NCI-H2196 (cell line): ENCODE results near the gene LHX4.

Experiments used
- DNase-seq: peaks from one replicate; lab custom pipeline; 2025; ENCODE audit not compliant: unreplicated experiment; lab: John Stamatoyannopoulos, UW

LHX4 gene

GRCh38 chr1:180229483-180230415 is at the start of gene LHX4:
Gene LHX4 (plus strand): TSS chr1:180230264. CDS start chr1:180230530, 266 bp downstream.
- peak; percentile 66 for DNase-seq

- peak; percentile 54 for DNase-seq
Measured at GRCh38 chr1:180181048-180181447, 49.0 kb upstream of the LHX4 start.

- DNase-seq = no peak
Measured at GRCh38 chr1:180181996-180182642, 47.9 kb upstream of the LHX4 start.

- DNase-seq = no peak
Measured at GRCh38 chr1:180182643-180183311, 47.3 kb upstream of the LHX4 start.

- DNase-seq = no peak
Measured at GRCh38 chr1:180183426-180183825, 46.6 kb upstream of the LHX4 start.

- DNase-seq = no peak
Measured at GRCh38 chr1:180184041-180184440, 46.0 kb upstream of the LHX4 start.

GRCh38 chr1:180185281-180185680 is 44.8 kb upstream of the LHX4 start:
- DNase-seq = no peak

GRCh38 chr1:180185971-180186645 is 44.0 kb upstream of the LHX4 start:
- DNase-seq = no peak

GRCh38 chr1:180186831-180187230 is 43.2 kb upstream of the LHX4 start:
- no peak for DNase-seq

GRCh38 chr1:180187626-180188025 is 42.4 kb upstream of the LHX4 start:
- DNase-seq = no peak

- DNase-seq = peak; percentile 75
Measured at GRCh38 chr1:180188091-180188506, 42.0 kb upstream of the LHX4 start.

GRCh38 chr1:180188684-180189175 is 41.3 kb upstream of the LHX4 start:
- DNase-seq = no peak

GRCh38 chr1:180190091-180190490 is 40.0 kb upstream of the LHX4 start:
- no peak for DNase-seq

- no peak for DNase-seq
Measured at GRCh38 chr1:180192172-180192571, 37.9 kb upstream of the LHX4 start.

- no peak for DNase-seq
Measured at GRCh38 chr1:180193141-180194047, 36.7 kb upstream of the LHX4 start.

- no peak for DNase-seq
Measured at GRCh38 chr1:180194048-180194425, 36.0 kb upstream of the LHX4 start.

- DNase-seq = no peak
Measured at GRCh38 chr1:180194546-180195207, 35.4 kb upstream of the LHX4 start.

GRCh38 chr1:180195401-180195800 is 34.7 kb upstream of the LHX4 start:
- DNase-seq = no peak

- no peak for DNase-seq
Measured at GRCh38 chr1:180195916-180196315, 34.1 kb upstream of the LHX4 start.
